Urothelium cell line (cell line): ENCODE measurements around the gene RAPGEF2.
A peak's percentile ranks its signal among the peaks of the same experiment; 100 is the strongest.

Experiments used
- DNase-seq: peaks from one replicate; pipeline ENCODE4 v3.0.0; 2011; ENCODE audit warnings: low spot score, mixed read lengths
- FAIRE-seq: peaks from 2 replicates; lab custom pipeline; 2011; peaks lifted over from hg19 to GRCh38; lab: Jason Lieb, UNC

Gene RAPGEF2

DNA sequence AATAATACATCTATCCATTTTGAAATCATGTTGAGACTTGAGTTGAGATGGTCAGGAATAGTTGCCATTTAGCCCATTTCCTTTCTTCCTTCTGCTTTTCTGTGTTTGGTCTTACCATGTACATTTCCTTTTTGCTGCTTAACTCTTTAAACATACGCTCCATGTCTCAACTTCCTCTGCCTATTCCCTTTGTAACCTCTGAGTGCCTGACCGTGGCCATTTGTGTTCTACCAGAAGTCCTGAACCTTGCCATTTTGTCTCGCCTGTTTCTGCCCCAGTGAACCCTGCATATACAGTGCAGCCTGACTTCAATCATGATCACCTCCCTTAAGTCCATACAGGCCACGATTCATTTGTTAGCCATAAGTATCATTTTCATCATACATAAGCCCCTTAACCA is 169.0 kb downstream of the RAPGEF2 start:
- DNase-seq (no peak), FAIRE-seq (no peak)

DNA sequence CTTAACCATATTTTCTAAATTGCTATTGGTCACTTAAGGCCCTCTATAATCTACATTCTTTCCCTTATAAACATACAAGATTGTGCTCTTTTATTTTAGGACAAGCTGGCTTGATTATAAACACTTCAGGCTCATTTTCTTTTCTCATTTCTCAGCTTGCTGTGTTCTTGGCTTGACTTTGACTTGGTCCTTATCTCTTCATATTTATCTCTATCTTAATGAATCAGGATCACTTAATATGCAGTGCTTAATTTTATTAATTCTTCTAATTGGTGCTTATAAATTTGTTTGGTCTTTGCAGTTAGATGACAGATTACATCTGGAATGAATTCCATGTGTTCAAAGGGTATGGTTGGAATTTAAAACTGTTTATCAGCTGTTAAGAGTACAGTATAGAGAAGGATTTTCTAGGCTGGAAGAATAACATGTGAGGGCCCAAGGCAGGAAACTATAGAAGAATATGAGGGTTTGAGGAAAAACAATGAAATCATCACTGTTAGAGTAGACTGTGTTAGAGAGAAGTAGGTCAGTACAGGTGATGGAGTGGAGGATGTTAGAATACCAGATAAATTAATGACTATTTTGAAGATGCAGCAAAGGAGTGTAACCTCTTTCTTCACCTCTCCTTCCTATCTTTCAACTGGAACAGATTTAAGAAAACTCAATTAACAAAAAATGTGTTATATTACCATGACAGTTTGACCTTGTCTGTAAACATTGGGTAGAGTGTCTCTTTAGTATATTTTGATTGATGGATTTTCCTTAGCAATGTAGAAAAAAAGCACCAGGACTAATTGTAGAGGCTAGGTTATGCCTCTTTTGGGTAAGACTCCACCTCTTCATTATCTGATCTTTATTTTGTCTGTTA is 169.6 kb downstream of the RAPGEF2 start:
- DNase-seq (no peak), FAIRE-seq (no peak)

DNA sequence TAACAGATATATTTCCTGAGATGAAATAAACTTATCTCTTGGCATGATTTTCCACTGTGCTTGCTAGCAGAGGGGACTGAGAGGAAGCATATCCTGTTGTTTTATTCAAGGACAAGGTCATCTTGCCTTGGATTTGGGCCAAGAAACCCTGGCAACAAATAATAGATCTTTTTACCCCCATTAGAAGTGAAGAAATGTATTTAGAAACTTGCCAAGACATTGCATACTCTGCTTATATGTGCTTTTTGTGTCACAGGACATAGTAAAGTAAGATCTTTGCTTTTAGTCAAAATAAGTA is 170.2 kb downstream of the RAPGEF2 start:
- FAIRE-seq (no peak), DNase-seq (no peak)

DNA sequence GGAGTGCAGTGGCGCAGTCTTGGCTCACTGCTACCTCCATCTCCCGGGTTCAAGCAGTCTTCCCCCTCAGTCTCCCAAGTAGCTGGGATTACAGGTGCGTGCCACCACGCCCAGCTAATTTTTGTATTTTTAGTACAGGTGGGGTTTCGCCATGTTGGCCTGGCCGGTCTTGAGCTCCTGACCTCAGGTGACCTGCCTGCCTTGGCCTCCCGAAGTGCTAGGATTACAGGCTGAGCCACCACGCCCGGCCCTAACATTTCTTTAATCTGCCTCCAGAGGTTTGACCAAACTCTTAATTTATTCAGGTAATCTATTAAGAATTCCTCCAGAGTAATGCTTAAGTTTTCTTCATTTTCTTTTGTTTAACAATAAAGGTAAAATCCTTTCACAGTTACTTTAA is 171.0 kb downstream of the RAPGEF2 start:
- FAIRE-seq (no peak), DNase-seq (no peak)

DNA sequence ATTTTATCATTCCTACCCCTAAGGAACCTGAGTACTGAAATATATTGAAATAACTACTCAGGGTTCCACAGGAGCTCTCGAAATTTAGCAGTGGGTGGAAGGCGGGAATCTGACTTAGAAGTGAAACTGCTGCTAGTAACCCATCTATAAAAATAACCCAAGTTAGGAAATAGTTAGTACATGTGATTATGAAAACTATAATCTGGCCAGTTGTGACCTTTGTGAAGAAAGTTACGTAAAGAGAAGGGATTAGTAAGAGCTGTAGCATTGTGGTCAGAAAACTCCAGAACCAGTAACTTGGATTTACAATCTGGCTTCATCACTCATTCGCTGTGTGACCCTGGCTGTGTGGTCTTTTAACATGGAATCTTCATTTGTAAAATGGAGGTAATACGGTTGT is 175.5 kb downstream of the RAPGEF2 start:
- FAIRE-seq (no peak), DNase-seq (no peak)

DNA sequence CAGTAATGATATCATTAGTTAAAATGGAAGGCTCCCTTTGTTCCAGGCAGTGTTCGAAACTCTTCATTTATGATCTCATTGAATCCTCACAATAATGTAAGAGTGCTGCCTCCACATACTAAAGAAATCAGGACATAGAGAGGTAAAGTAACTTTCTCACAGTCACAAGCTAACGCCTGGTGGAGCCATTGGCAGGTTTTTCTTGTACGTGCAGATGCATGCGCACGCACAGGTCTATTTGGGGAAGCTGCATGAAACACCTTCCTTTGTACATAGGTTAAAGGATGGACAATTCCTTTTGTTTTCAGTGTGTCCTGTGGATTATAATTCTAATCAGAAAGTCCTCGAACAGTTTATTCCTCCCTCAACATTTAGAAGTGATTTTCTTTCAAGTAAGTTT is 176.2 kb downstream of the RAPGEF2 start:
- FAIRE-seq: no peak
- no peak for DNase-seq

DNA sequence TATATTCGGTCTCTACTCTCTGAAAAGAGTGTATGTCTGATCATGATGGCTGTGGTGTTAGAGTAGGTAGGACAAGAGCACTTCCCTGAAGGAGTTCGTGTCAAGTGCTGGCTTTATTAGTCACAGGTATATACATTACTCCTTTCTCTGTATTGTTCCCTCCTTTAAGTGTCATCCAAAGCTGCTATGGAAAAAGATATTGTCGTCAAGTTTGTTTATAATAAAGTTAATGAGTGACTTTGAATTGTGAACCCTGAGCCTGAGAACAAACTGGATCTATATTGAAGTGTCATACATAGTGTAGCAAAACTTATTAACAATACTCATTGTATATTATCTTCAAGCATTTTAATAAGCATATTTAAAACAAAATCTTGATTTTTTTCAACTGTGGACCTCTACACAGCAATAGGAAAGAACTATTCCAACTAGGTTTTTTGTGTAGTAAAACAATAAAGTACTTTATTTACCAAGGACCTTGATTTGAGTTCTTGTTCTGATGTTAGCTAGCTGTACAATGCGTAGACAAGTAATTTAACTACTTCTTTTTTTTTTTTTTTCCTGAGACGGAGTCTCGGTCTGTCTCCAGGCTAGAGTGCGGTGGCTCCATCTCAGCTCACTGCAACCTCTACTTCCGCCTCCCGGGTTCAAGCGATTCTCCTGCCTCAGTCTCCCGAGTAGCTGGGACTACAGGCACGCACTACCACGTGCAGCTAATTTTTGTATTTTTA is 177.7 kb downstream of the RAPGEF2 start:
- no peak for FAIRE-seq
- no peak for DNase-seq

DNA sequence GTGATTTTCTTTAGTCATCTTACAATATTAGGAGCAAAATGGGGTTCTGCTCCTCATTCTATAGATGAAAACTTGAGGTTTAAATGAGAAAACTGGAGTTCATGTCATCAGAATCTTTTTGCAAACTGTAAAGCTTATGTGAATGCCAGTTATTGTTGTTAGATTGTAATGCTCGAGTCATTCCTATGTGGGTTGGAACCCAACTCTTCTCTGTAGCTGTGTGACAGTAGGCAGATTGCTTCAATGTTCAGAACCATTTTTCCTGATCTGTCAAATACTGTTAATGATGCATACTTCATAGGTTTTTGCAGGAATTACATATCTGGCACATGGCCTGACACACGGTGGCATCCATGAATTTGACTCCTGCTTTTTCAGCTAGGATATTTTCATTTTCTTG is 178.9 kb downstream of the RAPGEF2 start:
- FAIRE-seq (peak; percentile 63), DNase-seq (no peak)

DNA sequence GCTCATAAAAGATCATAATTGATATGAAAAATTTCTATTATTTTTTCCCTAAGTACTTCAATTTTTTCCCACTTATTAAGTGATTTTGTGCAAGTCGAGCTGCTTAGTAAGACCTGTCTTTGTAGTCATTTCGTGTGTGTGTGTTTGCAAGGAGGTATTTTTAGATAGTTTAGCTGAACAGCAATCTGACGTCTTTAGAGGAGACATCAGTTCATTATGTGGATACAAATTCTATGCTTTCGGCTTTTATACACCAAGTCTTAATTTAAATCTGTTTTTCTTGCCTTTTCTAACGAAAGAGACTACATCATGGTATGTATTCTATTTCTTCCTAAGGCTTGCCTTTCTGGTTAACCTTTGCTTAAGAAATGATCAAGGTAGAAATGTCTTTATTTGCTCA is 179.4 kb downstream of the RAPGEF2 start:
- FAIRE-seq (no peak), DNase-seq (no peak)

DNA sequence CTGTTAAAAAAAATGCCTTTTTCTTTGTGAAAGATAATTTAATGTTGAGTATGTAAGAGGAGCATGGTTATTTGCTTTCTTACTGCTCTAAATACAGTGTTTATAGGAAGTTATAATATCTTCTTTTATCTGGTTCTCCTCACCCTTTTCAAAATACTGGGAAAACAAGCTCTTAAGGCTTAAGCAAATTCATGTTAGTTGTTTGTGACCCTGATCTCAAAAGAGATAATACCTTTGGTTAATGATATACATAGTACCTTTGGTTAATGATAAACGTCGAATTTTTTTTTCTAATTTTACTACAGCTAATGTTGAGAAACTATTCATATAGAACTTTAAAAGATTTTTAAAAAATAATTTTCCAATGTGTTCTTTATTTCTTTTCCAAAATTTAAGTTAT is 180.1 kb downstream of the RAPGEF2 start:
- no peak for DNase-seq
- no peak for FAIRE-seq

DNA sequence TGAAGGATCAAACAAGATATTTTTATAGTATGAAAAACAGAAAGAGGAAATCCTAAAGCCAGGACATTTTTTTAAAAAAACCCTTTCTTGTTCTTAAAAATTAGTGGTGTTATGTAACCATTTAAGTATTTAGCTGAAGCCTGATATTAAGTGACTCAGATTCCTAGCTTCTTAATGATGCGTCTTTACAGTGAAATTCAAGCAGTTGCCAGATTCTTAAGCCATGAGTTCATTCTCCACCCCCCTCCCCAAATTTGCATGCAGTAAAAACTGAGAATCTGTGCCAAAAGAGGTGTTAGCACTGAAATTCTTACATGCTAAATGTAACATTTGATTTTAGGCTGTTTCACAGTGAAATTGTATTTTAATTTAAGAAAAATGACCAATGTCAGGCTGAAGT is 180.8 kb downstream of the RAPGEF2 start:
- DNase-seq (peak; percentile 56), FAIRE-seq (no peak)

DNA sequence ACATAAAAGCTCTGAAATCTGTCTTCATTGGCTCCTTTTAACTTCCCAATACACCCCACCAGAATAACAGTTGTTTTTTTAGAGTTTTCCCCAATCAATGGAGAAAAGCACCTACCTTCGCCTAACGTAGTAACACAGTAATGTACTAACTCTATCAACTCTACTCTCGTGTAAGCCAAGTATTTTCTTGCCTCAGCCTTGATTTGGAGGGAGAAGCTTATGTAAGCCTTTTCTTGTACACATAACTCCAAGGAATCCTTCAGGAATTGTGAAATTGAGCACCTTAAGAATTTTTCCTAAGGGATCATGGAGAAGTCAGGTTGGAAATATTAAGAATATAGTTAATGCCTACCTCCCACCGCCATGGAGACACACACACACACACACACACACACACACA is 181.2 kb downstream of the RAPGEF2 start:
- FAIRE-seq (no peak), DNase-seq (peak; percentile 11)

DNA sequence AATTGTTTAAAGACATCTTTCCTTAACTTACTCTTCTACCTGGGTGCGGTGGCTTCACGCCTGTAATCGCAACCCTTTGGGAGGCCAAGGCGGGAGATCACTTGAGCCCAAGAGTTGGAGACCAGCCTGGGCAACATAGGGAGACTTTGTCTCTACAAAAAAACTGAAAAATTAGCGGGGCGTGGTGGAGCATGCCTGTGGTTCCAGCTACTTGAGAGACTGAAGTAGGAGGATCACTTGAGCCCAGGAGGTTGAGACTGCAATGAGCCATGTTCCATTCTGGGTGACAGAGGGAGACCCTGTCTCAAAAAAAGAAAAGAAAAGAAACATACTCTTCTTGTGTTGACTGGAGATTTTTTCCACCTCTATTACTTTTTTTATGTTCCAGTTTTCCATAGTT is 181.9 kb downstream of the RAPGEF2 start:
- FAIRE-seq (peak; percentile 20), DNase-seq (no peak)

DNA sequence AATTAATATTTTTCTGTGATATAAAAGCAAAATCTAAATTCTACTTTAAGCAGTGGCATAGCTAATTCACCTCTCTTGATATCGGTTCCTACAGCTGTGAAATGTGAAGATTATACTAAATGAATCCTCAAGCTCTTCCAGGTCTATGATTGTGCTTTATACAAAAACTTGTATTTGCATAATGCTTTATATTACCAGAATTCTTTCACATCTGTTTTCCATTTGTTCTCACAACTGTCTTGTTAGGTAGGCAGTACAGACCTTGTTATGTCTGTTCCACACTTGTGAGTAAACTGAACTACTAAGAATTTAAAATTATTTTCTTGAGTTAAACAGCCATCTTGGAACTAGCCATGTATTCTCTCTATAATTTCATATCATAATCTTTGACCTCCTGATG is 184.9 kb downstream of the RAPGEF2 start:
- DNase-seq: no peak
- FAIRE-seq: no peak

DNA sequence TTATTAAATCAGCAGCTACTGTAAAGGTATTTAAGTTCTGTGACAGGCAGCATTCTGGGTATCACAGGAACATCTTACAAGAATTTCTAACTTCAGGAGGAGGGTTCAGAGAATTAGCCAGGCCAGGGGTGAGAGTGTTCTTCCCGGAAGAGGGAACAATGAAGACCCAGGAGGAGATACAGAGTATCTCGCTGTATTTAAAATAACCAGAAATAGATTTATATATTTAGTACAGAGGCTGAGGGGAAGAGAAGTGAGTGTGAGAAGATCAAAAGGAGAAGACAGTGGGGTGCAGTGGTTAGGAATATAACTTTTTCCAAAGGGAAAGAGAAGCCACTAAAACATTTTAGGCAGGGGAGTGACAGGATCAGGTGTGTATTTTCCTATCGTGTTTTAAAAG is 186.8 kb downstream of the RAPGEF2 start:
- no peak for DNase-seq
- no peak for FAIRE-seq

DNA sequence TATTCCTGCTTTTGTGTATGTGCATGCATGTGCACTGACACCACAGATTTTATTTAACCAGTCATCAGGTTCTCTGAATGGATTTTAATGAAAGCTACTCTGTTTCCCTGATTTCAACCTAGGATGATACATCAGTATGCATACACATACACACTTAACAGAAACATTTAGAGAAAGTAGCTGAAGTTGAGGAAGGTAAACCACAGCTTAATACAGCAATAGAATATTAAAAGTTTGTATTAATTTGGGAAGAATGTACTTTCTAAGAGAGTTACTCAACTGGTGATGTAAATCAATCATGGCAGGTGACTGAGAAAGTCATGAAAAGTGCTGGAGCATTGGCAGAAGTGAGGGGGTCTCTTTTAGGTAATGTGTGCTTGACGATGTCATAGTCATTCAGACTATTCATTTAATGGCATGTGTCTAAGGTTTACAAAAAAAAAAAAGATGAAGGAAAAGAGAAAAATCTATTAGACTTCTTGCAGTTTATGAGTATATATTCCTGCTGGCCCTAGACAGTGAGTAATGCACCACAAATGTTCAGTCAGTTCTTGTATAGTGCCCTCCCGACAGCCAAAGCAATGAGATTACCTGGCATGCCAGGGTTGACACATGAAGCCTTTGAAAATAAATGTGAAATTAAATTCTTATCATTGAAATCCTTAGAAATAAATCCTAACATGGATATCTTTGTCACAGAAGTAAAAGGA is 187.6 kb downstream of the RAPGEF2 start:
- no peak for FAIRE-seq
- DNase-seq: peak; percentile 37

DNA sequence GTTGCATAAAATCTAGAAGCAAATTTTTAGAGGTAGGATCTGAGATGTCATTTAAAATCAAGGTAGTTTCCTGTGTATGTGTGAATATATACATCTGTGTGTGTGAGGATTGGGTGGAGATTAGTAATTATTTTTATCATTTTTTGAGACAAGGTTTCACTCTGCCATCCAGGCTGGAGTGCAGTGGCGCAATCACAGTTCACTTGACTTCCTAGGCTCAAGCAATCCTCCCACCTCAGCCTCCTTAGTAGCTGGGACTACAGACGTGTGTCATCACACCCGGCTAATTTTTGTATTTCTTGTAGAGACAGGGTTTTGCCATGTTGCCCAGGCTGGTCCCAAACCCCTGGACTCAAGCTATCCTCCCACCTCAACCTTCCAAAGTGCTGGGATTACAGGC is 188.3 kb downstream of the RAPGEF2 start:
- FAIRE-seq (no peak), DNase-seq (no peak)

DNA sequence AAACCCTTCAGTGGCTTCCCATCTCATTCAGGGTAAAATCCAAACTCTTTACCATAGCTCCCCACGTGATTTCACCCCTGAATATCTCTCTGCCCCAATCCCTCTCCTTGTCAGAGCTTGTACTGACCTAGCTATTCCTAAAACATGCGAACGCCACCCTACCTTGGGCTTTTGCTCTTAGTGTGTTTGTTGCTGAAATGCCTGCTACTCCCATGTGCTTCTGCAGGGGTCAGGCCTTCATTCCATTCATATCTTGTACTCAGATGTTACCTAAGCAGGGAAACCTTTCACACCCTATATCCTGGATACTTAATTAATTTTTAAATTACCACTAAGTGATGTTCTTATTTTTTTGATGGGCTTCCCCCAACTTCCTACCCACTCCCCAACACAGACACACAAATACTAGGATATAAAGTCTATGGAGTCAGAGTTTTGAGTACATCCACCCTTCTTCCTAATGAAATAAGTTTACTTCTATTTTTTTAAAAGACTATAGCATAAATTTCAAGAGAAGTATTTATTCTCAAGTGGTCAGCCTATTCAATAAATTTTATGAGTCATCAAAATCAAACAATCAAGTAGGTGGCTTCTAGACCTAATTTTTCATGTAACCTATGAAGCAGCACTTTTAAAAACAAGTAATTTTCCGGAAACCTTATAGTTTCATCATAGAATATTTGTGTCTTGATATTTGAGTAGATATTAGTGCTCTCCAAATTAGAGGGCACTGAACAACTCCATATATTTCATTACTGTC is 189.4 kb downstream of the RAPGEF2 start:
- DNase-seq: no peak
- FAIRE-seq: no peak

DNA sequence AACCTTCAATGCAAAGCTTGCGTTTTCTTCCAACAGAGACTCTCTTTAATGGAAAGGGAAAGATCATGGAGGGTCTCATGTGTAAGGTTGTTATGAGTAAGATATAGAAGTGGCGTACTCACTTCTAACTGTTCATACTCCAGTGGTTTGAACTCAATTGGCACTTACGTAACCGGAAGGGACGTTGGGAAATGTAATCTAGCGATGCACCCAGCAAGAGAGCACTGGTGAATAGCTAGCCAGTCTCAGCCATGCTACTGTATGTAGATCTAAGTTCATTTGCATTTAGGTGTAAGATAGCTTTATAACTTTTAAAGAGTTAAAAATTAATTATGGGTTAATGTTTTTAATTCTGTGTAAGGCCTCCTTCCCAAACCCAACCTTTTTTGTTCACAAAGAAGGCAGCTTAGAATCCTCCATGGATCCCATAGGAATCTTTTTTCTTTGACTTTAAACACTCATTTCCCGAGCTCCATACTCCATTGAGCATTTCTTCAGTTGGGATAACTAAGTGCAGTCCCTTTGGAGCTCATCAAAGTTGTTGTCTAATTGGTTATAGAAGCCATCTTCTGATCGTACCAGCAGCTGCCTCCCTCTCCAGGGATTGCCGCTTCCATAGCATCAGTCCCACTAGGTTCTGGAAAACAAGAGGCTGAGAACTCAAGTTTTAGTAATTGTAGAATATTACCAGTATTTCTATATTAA is 191.1 kb downstream of the RAPGEF2 start:
- FAIRE-seq (no peak), DNase-seq (no peak)

DNA sequence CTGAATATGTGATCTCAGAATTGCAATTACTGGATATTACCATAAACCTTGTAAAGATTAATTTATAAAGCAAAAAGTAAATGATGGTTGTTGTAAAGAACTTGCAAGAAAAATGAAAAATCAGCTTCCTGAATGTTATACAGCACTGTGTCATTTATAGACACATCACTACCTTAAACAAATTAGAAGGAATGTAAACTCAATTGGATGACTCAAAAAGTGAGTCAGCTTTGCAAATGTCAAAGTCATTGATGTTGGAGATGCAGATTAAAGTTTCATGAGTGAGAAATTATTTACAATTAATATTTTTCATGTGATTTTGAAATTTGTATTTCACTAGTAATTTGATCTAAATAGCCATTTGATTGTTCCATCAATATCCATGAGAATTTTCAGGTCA is 193.2 kb downstream of the RAPGEF2 start:
- DNase-seq (no peak), FAIRE-seq (no peak)

DNA sequence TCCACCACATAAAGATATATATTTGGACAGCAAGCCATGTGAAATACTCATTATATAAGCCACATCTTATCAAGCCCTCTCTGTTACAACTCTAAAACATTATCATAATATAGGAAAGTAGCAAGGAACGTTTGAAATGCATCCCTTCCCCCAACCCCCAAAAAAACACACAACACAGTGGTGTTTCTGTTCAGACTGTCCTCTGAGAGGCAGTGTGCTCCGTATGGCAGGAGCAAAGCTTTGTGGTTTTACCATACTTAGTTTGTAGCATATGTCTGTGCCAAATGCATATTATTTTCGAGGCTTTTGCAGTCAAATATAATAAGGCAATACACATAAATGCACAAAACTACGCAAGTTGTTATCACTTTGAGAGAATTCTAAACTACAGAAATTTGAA is 194.2 kb downstream of the RAPGEF2 start:
- no peak for DNase-seq
- no peak for FAIRE-seq
